ENCODE measurements around the gene PTPA.
"Not testable (repeated sequence)": the region's sequence is repeated elsewhere in the genome, so short reads cannot be mapped to it uniquely, and the experiment has no call there.

PTPA gene

GRCh38 chr9:129101279-129101678, 9.9 kb upstream of the PTPA start:
- Mint-ChIP-seq H3K27me3 (no peaks in the 10 kb centered on the region), H3K4me1 (no peaks in the 10 kb centered on the region), H3K9me3 (no peaks in the 10 kb centered on the region), H3K27ac (no peak overlapping the region), H3K4me3 (no peak overlapping the region)
- ATAC-seq (no peak), DNase-seq (no peak)

- H3K27ac Mint-ChIP-seq, result peak overlapping the region in 1 of 2 donors; percentile 27
- ATAC-seq, result no peak
- no peaks in the 10 kb centered on the region for H3K9me3 Mint-ChIP-seq
- DNase-seq, result no peak
- no peak overlapping the region for H3K4me3 Mint-ChIP-seq
- no peaks in the 10 kb centered on the region for H3K27me3 Mint-ChIP-seq
- H3K4me1 Mint-ChIP-seq, result no peaks in the 10 kb centered on the region
Measured at GRCh38 chr9:129102095-129102525, 9.1 kb upstream of the PTPA start.

GRCh38 chr9:129102791-129103594, 8.2 kb upstream of the PTPA start:
- H3K4me1 Mint-ChIP-seq, result no peaks in the 10 kb centered on the region
- H3K4me3 Mint-ChIP-seq, result no peak overlapping the region
- ATAC-seq, result peak; percentile 36

GRCh38 chr9:129103595-129103965, 7.6 kb upstream of the PTPA start:
- Mint-ChIP-seq H3K4me3 (no peak overlapping the region), H3K27me3 (no peaks in the 10 kb centered on the region), H3K4me1 (peaks cover under 1% of the 10 kb centered on the region), H3K27ac (peak overlapping the region in 1 of 2 donors; percentile 76), H3K9me3 (no peaks in the 10 kb centered on the region)
- DNase-seq (no peak), ATAC-seq (no peak)

More at GRCh38 chr9:129102791-129103594, 8.2 kb upstream of the PTPA start:
- DNase-seq, result no peak
- Mint-ChIP-seq H3K9me3 (no peaks in the 10 kb centered on the region), H3K27me3 (no peaks in the 10 kb centered on the region), H3K27ac (no peak overlapping the region)

GRCh38 chr9:129104051-129104450, 7.2 kb upstream of the PTPA start:
- H3K4me3 Mint-ChIP-seq, result no peak overlapping the region
- H3K4me1 Mint-ChIP-seq, result peaks cover 5% of the 10 kb centered on the region
- ATAC-seq (no peak), DNase-seq (no peak)
- H3K9me3 Mint-ChIP-seq, result no peaks in the 10 kb centered on the region
- H3K27ac Mint-ChIP-seq, result no peak overlapping the region
- no peaks in the 10 kb centered on the region for H3K27me3 Mint-ChIP-seq

GRCh38 chr9:129105857-129106694, 5.1 kb upstream of the PTPA start:
- ATAC-seq (no peak), DNase-seq (no peak)
- Mint-ChIP-seq H3K27me3 (no peaks in the 10 kb centered on the region), H3K9me3 (no peaks in the 10 kb centered on the region), H3K4me1 (peaks cover 16% of the 10 kb centered on the region), H3K4me3 (no peak overlapping the region), H3K27ac (no peak overlapping the region)

- no peak for DNase-seq
- ATAC-seq, result no peak
- no peaks in the 10 kb centered on the region for H3K9me3 Mint-ChIP-seq
- H3K4me1 Mint-ChIP-seq, result peaks cover 21% of the 10 kb centered on the region
- H3K4me3 Mint-ChIP-seq, result no peak overlapping the region
- no peaks in the 10 kb centered on the region for H3K27me3 Mint-ChIP-seq
- peak overlapping the region in 1 of 2 donors; percentile 6 for H3K27ac Mint-ChIP-seq
Measured at GRCh38 chr9:129107651-129108050, 3.6 kb upstream of the PTPA start.

- Mint-ChIP-seq H3K4me1 (peaks cover 21% of the 10 kb centered on the region), H3K4me3 (peak overlapping the region in 1 of 2 donors; percentile 16), H3K27ac (peak overlapping the region in 1 of 2 donors; percentile 6), H3K27me3 (no peaks in the 10 kb centered on the region), H3K9me3 (no peaks in the 10 kb centered on the region)
- ATAC-seq, result no peak
- DNase-seq, result no peak
Measured at GRCh38 chr9:129108083-129108804, 3.0 kb upstream of the PTPA start.

- H3K27me3 Mint-ChIP-seq, result no peaks in the 10 kb centered on the region
- ATAC-seq, result no peak
- H3K4me1 Mint-ChIP-seq, result peaks cover 28% of the 10 kb centered on the region
- no peaks in the 10 kb centered on the region for H3K9me3 Mint-ChIP-seq
- no peak overlapping the region for H3K27ac Mint-ChIP-seq
- no peak for DNase-seq
- H3K4me3 Mint-ChIP-seq, result peak overlapping the region; percentile 79 to 97
Measured at GRCh38 chr9:129108805-129109536, 2.2 kb upstream of the PTPA start.

- H3K27ac Mint-ChIP-seq, result peak overlapping the region in 1 of 2 donors; percentile 4
- ATAC-seq, result no peak
- no peaks in the 10 kb centered on the region for H3K9me3 Mint-ChIP-seq
- DNase-seq, result peak; percentile 31 to 43
- peak overlapping the region; percentile 79 to 97 for H3K4me3 Mint-ChIP-seq
- peaks cover 34% of the 10 kb centered on the region for H3K4me1 Mint-ChIP-seq
- no peaks in the 10 kb centered on the region for H3K27me3 Mint-ChIP-seq
Measured at GRCh38 chr9:129109537-129109903, 1.7 kb upstream of the PTPA start.

- Mint-ChIP-seq H3K9me3 (no peaks in the 10 kb centered on the region), H3K27ac (no peak overlapping the region), H3K4me3 (peak overlapping the region; percentile 95 to 97), H3K27me3 (no peaks in the 10 kb centered on the region), H3K4me1 (peaks cover 40% of the 10 kb centered on the region)
- ATAC-seq, result no peak
- peak in 1 of 2 donors; percentile 33 for DNase-seq
Measured at GRCh38 chr9:129109952-129110739, 1.1 kb upstream of the PTPA start.

- Mint-ChIP-seq H3K4me1 (peaks cover 45% of the 10 kb centered on the region), H3K4me3 (peak overlapping the region; percentile 95 to 97), H3K27me3 (no peaks in the 10 kb centered on the region), H3K9me3 (no peaks in the 10 kb centered on the region), H3K27ac (peak overlapping the region; percentile 98)
- DNase-seq (peak; percentile 26 to 52), ATAC-seq (no peak)
Measured at GRCh38 chr9:129111528-129112151, 425 bp downstream of the PTPA start.

- Mint-ChIP-seq H3K4me1 (peaks cover 45% of the 10 kb centered on the region), H3K4me3 (peak overlapping the region; percentile 95 to 97)
- not testable (repeated sequence) for H3K27me3 Mint-ChIP-seq, H3K9me3 Mint-ChIP-seq, DNase-seq, ATAC-seq, H3K27ac Mint-ChIP-seq
Measured at GRCh38 chr9:129112526-129112925, 1.3 kb downstream of the PTPA start.
